T-helper 17 cell (primary cell): ENCODE data around the gene PAFAH1B1. TPM values are rescaled to one million over a fixed set of nuclear protein-coding genes. Genes with fewer than 3 reads are reported as not detected.
"Not testable (repeated sequence)": the region's sequence is repeated elsewhere in the genome, so short reads cannot be mapped to it uniquely, and the experiment has no call there.

ENCODE experiments used
- ATAC-seq: fragments of 150-1000 bp; cut with Tn5 transposase; 2 replicates; pipeline ENCODE4 v1.10.0; 2021; ENCODE audit warnings: mild to moderate bottlenecking, moderate library complexity
- DNase-seq, 3 donors: peaks; one replicate each; pipeline versions ENCODE4 v3.0.0 to v3.0.0-alpha.2; 2020 to 2021
- H3K9me3 ChIP-seq: one replicate; pipeline ENCODE4 v1.7.0; 2013; ENCODE audit warnings: low read length, mild to moderate bottlenecking; ENCODE audit not compliant: control insufficient read depth, poor library complexity, severe bottlenecking
- H3K27ac Mint-ChIP-seq: one replicate; pipeline ENCODE4 v1.8.0; 2022; ENCODE audit warnings: mild to moderate bottlenecking, moderate library complexity, mixed read lengths
- H3K27me3 Mint-ChIP-seq: one replicate; pipeline ENCODE4 v1.8.0; 2022; ENCODE audit warnings: mixed read lengths
- H3K36me3 Mint-ChIP-seq: one replicate; pipeline ENCODE4 v1.8.0; 2022; ENCODE audit warnings: low read depth, mixed read lengths
- H3K4me1 Mint-ChIP-seq: one replicate; pipeline ENCODE4 v1.8.0; 2022; ENCODE audit warnings: mild to moderate bottlenecking, mixed read lengths
- H3K4me3 Mint-ChIP-seq: one replicate; pipeline ENCODE4 v1.8.0; 2022; ENCODE audit warnings: mild to moderate bottlenecking, moderate library complexity, mixed read lengths
- total RNA-seq, 4 donors: library from RNA in 2 of 4; stranded (reverse) in 2 of 4; gene quantifications; one replicate each; pipeline ENCODE4 v1.2.3 and lab custom pipeline; 2022 to 2026

Gene PAFAH1B1
- total RNA-seq, 2 donors from 2014 or later, result 149 to 165 TPM

DNA sequence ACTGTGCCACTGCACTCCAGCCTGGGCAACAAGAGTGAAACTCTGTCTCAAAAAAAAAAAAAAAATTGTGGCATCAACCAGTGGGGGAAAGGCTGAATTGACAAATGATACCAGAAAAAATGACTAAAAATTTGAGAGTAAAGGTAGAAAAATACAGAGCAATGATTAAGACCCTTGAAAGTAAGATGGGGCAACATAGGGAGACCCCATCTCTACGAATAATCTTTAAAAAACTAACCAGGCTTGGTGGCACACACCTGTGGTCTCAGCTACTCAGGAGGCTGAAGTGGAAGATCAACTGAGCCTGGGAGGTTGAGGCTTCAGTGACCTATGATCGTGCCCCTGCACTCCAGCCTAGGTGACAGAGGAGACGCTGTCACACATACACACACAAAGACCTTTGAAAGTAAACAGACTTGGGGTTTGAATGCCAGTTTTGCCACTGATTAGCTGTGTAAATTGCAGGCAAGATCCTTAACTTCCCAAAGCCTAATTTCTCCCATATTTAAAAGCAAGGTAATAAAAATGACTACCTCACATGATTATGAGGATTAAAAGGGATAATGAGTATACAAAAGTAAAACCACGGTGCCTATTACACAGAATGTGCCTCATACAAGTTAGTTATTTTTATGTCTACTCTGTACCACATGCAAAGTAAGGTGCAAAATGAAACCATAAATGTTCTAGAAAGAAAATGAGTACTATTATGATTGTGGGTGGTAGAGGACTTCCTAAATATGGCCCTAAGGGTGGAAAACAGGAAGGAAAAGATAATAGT lies 21.7 kb upstream of the PAFAH1B1 start:
- peaks cover 2% of the 10 kb centered on the region for H3K36me3 Mint-ChIP-seq
- H3K27me3 Mint-ChIP-seq, result peaks cover 11% of the 10 kb centered on the region
- peaks cover 4% of the 10 kb centered on the region for H3K4me1 Mint-ChIP-seq
- no peak overlapping the region for H3K4me3 Mint-ChIP-seq
- peak overlapping the region; percentile 45 for H3K27ac Mint-ChIP-seq
- ATAC-seq, result no peak
- no peaks in the 10 kb centered on the region for H3K9me3 ChIP-seq
- DNase-seq, result no peak

DNA sequence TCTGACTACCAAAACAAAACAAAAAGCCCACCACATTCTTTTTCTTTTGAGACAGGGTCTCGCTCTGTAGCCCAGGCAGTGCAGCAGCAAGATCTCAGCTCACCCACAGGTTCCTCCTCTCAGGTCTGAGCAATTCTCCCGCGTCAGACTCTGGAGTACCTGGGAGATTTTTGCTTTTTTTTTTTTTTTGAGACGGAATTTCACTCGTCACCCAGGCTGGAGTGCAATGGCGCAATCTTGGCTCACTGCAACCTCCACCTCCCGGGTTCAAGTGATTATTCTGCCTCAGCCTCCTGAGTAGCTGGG lies 21.2 kb upstream of the PAFAH1B1 start:
- H3K4me3 Mint-ChIP-seq, ATAC-seq, H3K27ac Mint-ChIP-seq: not testable (repeated sequence)

DNA sequence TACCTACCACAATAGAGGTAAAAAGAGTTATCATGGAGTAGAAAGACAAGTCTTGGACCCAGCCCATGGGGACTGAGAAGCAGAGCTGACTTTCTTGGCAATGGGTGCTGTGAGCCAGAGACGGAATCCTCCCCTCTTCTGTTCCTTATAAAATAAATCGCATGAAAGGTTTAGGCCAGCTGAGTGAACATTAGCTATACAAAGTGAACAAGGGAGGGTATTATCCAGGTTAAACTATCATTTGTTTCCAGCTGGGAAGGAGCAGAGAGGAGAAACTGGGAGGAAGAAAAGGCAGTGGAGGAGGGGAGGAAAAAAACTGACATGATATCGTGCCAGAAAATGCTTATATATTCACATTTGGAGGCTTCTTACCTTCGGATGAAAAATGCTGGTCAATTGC lies 13.3 kb upstream of the PAFAH1B1 start:
- no peak for ATAC-seq
- H3K27ac Mint-ChIP-seq, result no peak overlapping the region

More for the DNA sequence above, 21.2 kb upstream of the PAFAH1B1 start:
- not testable (repeated sequence) for H3K4me1 Mint-ChIP-seq, H3K9me3 ChIP-seq, H3K27me3 Mint-ChIP-seq, DNase-seq, H3K36me3 Mint-ChIP-seq

DNA sequence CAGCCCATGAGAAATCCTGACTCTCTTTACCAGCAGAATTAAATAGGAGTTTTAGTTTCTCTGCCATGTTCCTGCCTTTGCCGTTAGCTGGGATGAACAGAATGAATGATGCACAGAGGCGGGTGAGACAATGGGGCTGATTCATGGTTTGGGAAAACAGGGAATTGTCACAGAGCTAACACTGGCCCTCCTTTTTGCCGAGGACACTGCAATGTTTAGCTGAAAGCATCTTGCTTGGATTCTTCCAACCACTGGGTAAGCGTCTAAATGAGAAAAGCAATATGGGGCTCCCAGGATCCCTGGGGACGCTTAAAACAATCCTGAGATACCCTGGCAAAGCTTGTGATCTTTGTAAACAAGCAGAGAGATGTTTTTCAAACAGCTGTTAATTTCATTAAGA lies 12.8 kb upstream of the PAFAH1B1 start:
- H3K4me1 Mint-ChIP-seq, result no peaks in the 10 kb centered on the region
- no peaks in the 10 kb centered on the region for H3K9me3 ChIP-seq
- ATAC-seq (no peak), DNase-seq (no peak)
- H3K4me3 Mint-ChIP-seq, result no peak overlapping the region
- H3K27ac Mint-ChIP-seq, result no peak overlapping the region
- peaks cover 12% of the 10 kb centered on the region for H3K27me3 Mint-ChIP-seq
- H3K36me3 Mint-ChIP-seq, result no peaks in the 10 kb centered on the region

More for the DNA sequence above, 13.3 kb upstream of the PAFAH1B1 start:
- H3K36me3 Mint-ChIP-seq, result no peaks in the 10 kb centered on the region
- peaks cover 12% of the 10 kb centered on the region for H3K27me3 Mint-ChIP-seq
- H3K4me3 Mint-ChIP-seq, result no peak overlapping the region
- DNase-seq, result no peak
- H3K9me3 ChIP-seq, result no peaks in the 10 kb centered on the region
- no peaks in the 10 kb centered on the region for H3K4me1 Mint-ChIP-seq

DNA sequence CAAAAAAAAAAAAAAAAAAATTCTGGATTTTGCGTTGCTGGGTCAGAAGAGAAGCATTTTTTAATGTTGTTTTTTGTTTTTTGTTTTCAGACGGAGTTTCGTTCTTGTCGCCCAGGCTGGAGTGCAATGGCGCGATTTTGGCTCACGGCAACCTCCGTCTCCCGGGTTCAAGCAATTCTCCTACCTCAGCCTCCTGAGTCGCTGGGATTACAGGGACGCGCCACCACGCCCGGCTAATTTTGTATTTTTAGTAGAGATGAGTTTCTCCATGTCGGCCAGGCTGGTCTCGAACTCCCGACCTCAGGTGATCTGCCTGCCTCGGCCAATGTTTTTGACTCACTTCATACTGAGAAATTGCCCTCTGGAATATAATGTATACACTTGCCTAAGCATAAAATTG lies 11.0 kb upstream of the PAFAH1B1 start:
- no peak overlapping the region for H3K4me3 Mint-ChIP-seq
- no peaks in the 10 kb centered on the region for H3K4me1 Mint-ChIP-seq
- ATAC-seq (no peak), DNase-seq (no peak)
- H3K36me3 Mint-ChIP-seq, result no peaks in the 10 kb centered on the region
- H3K27ac Mint-ChIP-seq, result no peak overlapping the region
- H3K9me3 ChIP-seq, result no peaks in the 10 kb centered on the region
- peaks cover 6% of the 10 kb centered on the region for H3K27me3 Mint-ChIP-seq

DNA sequence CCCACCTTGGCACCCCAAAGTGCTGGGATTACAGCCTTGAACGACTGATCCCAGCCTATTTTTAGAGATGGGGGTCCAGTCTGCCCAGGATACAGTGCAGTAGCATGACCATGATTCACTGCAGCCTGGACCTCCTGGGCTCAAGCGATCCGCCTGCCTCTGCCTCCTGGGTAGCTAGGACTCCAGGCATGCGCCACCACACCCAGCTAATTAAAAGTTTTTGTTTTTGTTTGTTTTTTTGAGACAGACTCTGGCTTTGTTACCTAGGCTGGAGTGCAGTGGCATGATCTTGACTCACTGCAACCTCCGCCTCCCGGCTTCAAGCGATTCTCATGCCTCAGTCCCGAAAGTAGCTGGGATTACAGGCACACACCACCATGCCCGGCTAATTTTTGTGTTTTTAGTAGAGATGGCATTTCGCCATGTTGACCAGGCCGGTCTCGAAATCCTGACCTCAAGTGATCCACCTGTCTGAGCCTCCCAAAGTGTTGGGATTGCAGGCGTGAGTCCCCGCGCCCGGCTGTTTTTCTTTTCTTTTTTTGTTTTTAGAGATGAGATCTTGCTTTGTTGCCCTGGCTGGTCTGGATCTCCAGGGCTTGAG lies 2.3 kb upstream of the PAFAH1B1 start:
- Mint-ChIP-seq H3K4me3 (no peak overlapping the region), H3K36me3 (peaks cover 2% of the 10 kb centered on the region), H3K27me3 (no peaks in the 10 kb centered on the region), H3K4me1 (peaks cover 11% of the 10 kb centered on the region), H3K27ac (no peak overlapping the region)
- H3K9me3 ChIP-seq, result no peaks in the 10 kb centered on the region
- DNase-seq (no peak), ATAC-seq (no peak)

DNA sequence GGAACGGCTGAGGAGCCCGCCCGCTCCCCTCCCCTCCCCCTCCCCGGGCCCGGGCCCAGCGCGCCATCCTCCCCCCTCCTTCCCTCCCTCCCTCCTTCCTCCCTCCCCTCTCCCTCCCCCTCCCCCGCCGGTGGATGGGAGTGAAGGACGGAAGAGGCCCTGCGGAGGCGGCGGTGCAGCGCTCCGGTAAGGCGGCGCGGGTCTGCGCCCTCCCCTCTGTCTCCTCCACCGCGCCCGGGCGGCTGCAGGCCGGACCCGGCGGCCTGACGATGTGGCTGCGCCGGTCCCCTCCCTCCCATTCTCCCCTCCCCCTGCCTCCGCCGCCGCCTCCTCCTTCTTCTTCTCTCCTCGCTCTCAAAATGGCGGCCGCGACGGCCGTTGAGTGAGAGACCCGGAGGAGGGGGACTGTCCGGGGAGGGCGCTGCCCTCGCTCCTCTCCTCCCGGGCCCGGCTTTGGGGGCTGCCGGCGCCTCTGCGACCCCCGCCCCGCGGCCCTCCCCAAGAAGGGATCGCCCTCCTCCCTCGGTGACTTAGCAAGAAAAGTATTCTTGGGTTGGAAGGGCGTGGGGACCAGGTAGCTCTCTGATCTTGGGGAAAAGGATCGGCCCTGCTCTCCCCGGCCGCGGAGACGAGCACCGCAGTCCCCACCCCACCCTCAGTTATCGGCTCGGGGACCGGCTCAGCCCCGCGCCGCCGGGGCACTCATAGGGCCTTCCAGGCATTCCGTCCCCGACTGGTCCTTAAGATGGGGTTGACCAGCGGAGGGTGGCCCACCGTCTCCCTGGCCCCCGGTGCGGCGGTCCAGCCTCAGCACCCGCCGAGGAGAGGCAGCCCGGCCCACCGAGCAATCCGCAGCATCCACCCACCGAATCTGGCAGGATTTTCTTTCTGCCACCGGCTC lies 617 bp downstream of the PAFAH1B1 start:
- peak; percentile 71 for ATAC-seq
- Mint-ChIP-seq H3K36me3 (peaks cover 2% of the 10 kb centered on the region), H3K4me3 (peak overlapping the region; percentile 99), H3K27me3 (no peaks in the 10 kb centered on the region), H3K27ac (peak overlapping the region; percentile 93), H3K4me1 (peaks cover 27% of the 10 kb centered on the region)
- peak; percentile 62 to 79 (median 77) for DNase-seq
- H3K9me3 ChIP-seq, result no peaks in the 10 kb centered on the region

DNA sequence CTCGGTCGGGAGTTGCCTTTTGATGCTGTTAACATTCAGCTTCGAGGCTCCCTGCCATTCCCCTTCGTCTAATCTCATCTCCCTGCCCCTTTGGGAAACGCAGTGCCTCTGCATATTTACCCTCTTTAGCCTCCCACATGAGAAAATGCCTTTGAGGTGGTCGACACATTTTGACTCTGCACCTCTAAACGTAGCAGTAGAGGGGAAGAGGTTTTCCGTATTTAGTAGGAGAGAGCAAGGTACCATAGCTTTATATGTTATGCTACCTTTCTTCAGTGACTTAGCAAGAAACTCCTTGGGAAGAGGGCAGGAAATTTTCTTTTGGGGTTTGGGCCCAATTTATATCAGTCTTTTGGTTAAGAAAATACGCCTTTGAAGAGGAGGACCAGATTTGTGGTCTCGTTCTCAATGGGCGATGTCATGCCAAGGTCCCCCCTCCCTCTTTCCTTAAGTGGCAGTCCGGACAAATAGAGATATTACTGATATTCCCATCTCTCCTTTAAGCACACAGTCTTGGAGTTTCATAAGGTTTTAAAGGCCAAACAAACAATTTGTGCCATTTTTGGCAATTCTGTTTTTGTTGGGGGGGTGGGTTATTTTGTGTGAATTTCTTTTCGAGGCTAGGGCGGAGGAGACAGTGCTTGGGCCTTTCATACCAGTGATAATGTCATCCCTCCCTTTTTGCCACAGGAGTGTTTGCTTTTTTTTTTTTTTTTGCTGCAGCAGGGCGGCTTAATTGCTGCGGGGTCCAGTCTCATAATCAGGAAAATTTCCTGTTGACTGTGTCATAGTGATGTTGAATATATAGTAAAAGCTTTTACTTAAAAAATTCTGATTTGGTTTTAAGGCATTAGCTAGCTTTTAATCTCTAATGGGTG lies 1.5 kb downstream of the PAFAH1B1 start:
- DNase-seq (no peak), ATAC-seq (no peak)
- Mint-ChIP-seq H3K36me3 (peaks cover 2% of the 10 kb centered on the region), H3K4me1 (peaks cover 32% of the 10 kb centered on the region), H3K4me3 (peak overlapping the region; percentile 99), H3K27ac (peak overlapping the region; percentile 93), H3K27me3 (no peaks in the 10 kb centered on the region)
- no peaks in the 10 kb centered on the region for H3K9me3 ChIP-seq

DNA sequence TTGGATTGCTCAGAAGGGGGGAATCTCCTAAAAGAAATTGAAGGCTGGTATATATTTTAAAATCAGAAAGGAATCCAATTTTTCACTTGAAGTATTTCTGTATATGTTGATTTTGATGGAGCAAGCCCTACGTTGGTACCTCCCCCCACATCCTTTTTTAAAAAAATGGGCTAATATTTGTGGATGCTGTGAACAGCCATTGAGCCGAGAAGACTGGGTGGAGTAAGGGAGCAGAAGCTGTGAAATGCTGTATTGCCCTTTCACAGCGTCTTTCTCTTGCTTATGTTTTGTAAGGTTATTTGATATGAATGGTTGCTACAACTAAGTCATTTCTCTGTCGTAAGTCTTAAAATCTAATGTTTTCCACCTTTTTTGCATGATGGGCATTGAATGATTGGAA lies 2.3 kb downstream of the PAFAH1B1 start:
- no peak for DNase-seq

DNA sequence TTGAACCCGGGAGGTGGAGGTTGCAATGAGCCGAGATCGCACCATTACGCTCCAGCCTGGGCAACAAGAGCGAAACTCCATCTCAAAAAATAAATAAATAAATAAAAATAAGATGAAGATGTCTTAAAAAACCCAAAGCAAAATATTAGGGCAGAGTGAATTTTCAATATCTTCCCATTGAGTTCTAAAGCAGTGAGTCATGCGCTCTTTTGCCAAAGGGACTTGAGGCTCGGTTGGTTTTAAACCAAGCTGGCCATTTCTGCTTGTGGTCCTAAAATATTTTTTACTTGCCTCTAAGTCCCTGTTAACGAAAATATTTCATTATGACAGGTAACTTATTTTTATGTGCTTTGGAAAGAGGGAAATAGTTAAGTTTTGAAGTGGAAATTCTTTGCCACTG lies 4.7 kb downstream of the PAFAH1B1 start:
- Mint-ChIP-seq H3K27me3 (no peaks in the 10 kb centered on the region), H3K4me1 (peaks cover 44% of the 10 kb centered on the region), H3K4me3 (no peak overlapping the region), H3K27ac (peak overlapping the region; percentile 43), H3K36me3 (peaks cover 2% of the 10 kb centered on the region)
- no peaks in the 10 kb centered on the region for H3K9me3 ChIP-seq
- no peak for DNase-seq
- no peak for ATAC-seq

More for the DNA sequence above, 2.3 kb downstream of the PAFAH1B1 start:
- Mint-ChIP-seq H3K4me3 (peak overlapping the region; percentile 99), H3K36me3 (peaks cover 2% of the 10 kb centered on the region), H3K27me3 (no peaks in the 10 kb centered on the region), H3K27ac (no peak overlapping the region), H3K4me1 (peaks cover 32% of the 10 kb centered on the region)
- no peak for ATAC-seq
- H3K9me3 ChIP-seq, result no peaks in the 10 kb centered on the region

DNA sequence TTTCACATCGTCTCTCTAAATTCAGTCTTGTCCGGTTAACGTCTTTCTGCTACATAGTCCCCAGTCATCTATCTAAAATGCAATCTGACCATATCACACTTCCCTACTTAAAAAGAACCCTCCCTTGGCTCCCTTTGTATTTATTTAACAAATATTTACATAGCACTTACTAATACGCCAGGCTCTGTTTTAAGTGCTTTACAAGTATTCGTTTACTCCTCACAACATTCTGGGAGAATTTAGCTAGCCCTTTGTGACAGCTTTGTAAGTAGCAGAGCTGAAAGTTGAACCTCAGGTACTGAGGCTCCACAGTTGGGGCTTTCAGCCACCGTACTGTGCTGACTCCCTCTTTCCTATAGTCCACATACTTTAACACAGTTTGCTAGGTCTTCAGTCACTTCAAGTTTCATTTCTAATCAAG lies 9.2 kb downstream of the PAFAH1B1 start:
- H3K36me3 Mint-ChIP-seq, result peaks cover 5% of the 10 kb centered on the region
- ATAC-seq, result peak; percentile 28
- DNase-seq, result no peak
- peak overlapping the region; percentile 86 for H3K27ac Mint-ChIP-seq
- H3K9me3 ChIP-seq, result no peaks in the 10 kb centered on the region
- H3K4me3 Mint-ChIP-seq, result peak overlapping the region; percentile 71
- peaks cover 43% of the 10 kb centered on the region for H3K4me1 Mint-ChIP-seq
- H3K27me3 Mint-ChIP-seq, result no peaks in the 10 kb centered on the region

DNA sequence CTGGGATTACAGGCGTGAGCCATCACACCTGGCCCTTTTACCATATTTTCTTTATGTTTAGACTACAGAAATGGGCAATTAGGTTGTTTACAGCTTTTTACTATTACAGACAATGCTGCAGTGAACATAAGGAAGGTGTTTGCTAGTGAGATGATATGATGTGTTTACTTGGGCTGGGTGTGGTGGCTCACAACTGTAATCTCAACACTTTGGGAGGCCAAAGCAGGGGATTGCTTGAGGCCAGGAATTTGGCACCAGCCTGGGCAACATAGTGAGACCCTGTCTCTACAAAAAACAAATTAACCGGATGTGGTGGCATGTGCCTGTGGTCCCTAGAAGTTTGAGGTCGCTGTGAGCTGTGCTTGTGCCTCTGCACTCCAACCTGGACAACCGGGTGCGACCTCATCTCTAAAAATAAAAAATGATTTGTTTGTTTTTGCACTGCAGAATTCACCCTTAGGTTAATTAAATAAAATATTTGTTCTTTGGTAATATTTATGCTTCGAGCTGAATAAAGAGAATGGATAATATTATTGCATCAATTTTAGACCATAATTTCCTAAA lies 15.0 kb downstream of the PAFAH1B1 start:
- peaks cover 5% of the 10 kb centered on the region for H3K36me3 Mint-ChIP-seq
- ATAC-seq (no peak), DNase-seq (no peak)
- H3K4me1 Mint-ChIP-seq, result peaks cover 46% of the 10 kb centered on the region
- no peaks in the 10 kb centered on the region for H3K9me3 ChIP-seq
- no peaks in the 10 kb centered on the region for H3K27me3 Mint-ChIP-seq
- H3K4me3 Mint-ChIP-seq, result no peak overlapping the region
- H3K27ac Mint-ChIP-seq, result peak overlapping the region; percentile 53
